Measurements from ENCODE around the gene JARID2.

GRCh38 chr6:15570171-15570570 is 324.3 kb downstream of the JARID2 start:
- TF ChIP-seq, protein P1, sequence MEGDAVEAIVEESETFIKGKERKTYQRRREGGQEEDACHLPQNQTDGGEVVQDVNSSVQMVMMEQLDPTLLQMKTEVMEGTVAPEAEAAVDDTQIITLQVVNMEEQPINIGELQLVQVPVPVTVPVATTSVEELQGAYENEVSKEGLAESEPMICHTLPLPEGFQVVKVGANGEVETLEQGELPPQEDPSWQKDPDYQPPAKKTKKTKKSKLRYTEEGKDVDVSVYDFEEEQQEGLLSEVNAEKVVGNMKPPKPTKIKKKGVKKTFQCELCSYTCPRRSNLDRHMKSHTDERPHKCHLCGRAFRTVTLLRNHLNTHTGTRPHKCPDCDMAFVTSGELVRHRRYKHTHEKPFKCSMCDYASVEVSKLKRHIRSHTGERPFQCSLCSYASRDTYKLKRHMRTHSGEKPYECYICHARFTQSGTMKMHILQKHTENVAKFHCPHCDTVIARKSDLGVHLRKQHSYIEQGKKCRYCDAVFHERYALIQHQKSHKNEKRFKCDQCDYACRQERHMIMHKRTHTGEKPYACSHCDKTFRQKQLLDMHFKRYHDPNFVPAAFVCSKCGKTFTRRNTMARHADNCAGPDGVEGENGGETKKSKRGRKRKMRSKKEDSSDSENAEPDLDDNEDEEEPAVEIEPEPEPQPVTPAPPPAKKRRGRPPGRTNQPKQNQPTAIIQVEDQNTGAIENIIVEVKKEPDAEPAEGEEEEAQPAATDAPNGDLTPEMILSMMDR (IDR thresholded peaks at IDR 0.05; ENCODE audit: low read depth, low read length): no peak
- TF ChIP-seq POLR2A (IDR thresholded peaks at IDR 0.05; ENCODE audit: extremely low read depth, insufficient read length) (no peak), MYC (IDR thresholded peaks at IDR 0.05; ENCODE audit: low read depth, low read length) (no peak)
- TF ChIP-seq, protein P2, sequence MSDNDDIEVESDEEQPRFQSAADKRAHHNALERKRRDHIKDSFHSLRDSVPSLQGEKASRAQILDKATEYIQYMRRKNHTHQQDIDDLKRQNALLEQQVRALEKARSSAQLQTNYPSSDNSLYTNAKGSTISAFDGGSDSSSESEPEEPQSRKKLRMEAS (IDR thresholded peaks at IDR 0.05; ENCODE audit: low read depth, low read length): no peak

Data from NB4 (cell line).